Breast epithelium (tissue), 4 donors: ENCODE measurements around the gene CAMK2A. TPM values are rescaled to one million over a fixed set of nuclear protein-coding genes. Genes with fewer than 3 reads are reported as not detected.

Experiments
- DNase-seq, 2 donors: peaks; one replicate each; pipeline ENCODE4 v3.0.0-alpha.2; 2019; ENCODE audit warnings: low spot score in 2 of 2
- H3K27ac ChIP-seq, 2 donors: fragments of 200-600 bp; sonication (generic) in 1 of 2; one replicate each; pipeline ENCODE4 v1.5.1; 2016 to 2019; ENCODE audit warnings: mild to moderate bottlenecking in 1 of 2
- H3K27me3 ChIP-seq, 2 donors: fragments of 200-600 bp; sonication (generic) in 1 of 2; one replicate each; pipeline versions ENCODE4 v1.5.1 to v1.6.0; 2017 to 2019; ENCODE audit warnings: control low read depth in 1 of 2, mild to moderate bottlenecking in 1 of 2
- H3K36me3 ChIP-seq: fragments of 200-600 bp; one replicate; pipeline ENCODE4 v1.5.1; 2019
- H3K4me1 ChIP-seq, 2 donors: fragments of 200-600 bp; sonication (generic); one replicate each; pipeline ENCODE4 v1.5.1; 2016 to 2019; ENCODE audit warnings: control low read depth in 1 of 2
- H3K4me3 ChIP-seq, 3 donors: fragments of 200-600 bp; sonication (generic); 1 replicate in 2 of 3; 2 replicates in 1 of 3; pipeline ENCODE4 v1.5.1; 2016 to 2019; ENCODE audit warnings: mild to moderate bottlenecking in 3 of 3, moderate library complexity in 2 of 3
- H3K9me3 ChIP-seq, 2 donors: fragments of 200-600 bp; sonication (generic) in 1 of 2; one replicate each; pipeline ENCODE4 v1.5.1; 2016 to 2019; ENCODE audit warnings: control low read depth in 1 of 2
- POLR2A ChIP-seq: fragments of 450-650 bp; IDR thresholded peaks from one replicate; pipeline ENCODE4 v1.6.1; 2016; ENCODE audit warnings: antibody characterized with exemption, mild to moderate bottlenecking, moderate library complexity
- POLR2AphosphoS5 ChIP-seq, 3 donors: sonication (generic); formaldehyde crosslinking; IDR thresholded peaks; one replicate each; pipeline ENCODE4 v1.6.1; 2017; ENCODE audit warnings: antibody characterized with exemption in 3 of 3
- intact Hi-C: fragments of 100-400 bp; cut with DNase I; formaldehyde crosslinking; loops from one replicate; pipeline ENCODE4 v1.15.1; 2023; ENCODE audit warnings: low total_unique reads
- total RNA-seq, 3 donors: library from RNA; depleted of rRNA; stranded (reverse); fragments of >200 nt; gene quantifications; one replicate each; pipeline ENCODE4 v1.1.0, GENCODE V29; 2016
- TF ChIP-seq, protein P1 (sequence below), 3 donors: fragments of 450-650 bp; IDR thresholded peaks; one replicate each; pipeline ENCODE4 v1.5.1; 2016 to 2017; ENCODE audit warnings: antibody characterized with exemption in 3 of 3, mild to moderate bottlenecking in 3 of 3, moderate library complexity in 3 of 3

CAMK2A gene
- total RNA-seq, 3 donors from 2014 or later = under 0.01 TPM; not detected in 2

GRCh38 chr5:150316320-150316719 is 26.7 kb upstream of the CAMK2A start:
- Histone ChIP-seq H3K27ac (no peak overlapping the region), H3K4me3 (no peak overlapping the region), H3K36me3 (no peaks in the 10 kb centered on the region), H3K27me3 (no peaks in the 10 kb centered on the region), H3K4me1 (no peaks in the 10 kb centered on the region), H3K9me3 (no peaks in the 10 kb centered on the region)
- TF ChIP-seq POLR2AphosphoS5 (IDR thresholded peaks at IDR 0.05) (no peak), POLR2A (no peak)
- TF ChIP-seq, protein P1, sequence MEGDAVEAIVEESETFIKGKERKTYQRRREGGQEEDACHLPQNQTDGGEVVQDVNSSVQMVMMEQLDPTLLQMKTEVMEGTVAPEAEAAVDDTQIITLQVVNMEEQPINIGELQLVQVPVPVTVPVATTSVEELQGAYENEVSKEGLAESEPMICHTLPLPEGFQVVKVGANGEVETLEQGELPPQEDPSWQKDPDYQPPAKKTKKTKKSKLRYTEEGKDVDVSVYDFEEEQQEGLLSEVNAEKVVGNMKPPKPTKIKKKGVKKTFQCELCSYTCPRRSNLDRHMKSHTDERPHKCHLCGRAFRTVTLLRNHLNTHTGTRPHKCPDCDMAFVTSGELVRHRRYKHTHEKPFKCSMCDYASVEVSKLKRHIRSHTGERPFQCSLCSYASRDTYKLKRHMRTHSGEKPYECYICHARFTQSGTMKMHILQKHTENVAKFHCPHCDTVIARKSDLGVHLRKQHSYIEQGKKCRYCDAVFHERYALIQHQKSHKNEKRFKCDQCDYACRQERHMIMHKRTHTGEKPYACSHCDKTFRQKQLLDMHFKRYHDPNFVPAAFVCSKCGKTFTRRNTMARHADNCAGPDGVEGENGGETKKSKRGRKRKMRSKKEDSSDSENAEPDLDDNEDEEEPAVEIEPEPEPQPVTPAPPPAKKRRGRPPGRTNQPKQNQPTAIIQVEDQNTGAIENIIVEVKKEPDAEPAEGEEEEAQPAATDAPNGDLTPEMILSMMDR (IDR thresholded peaks at IDR 0.05) = no peak
- DNase-seq = no peak
- intact Hi-C loops = no loop called here

DNA sequence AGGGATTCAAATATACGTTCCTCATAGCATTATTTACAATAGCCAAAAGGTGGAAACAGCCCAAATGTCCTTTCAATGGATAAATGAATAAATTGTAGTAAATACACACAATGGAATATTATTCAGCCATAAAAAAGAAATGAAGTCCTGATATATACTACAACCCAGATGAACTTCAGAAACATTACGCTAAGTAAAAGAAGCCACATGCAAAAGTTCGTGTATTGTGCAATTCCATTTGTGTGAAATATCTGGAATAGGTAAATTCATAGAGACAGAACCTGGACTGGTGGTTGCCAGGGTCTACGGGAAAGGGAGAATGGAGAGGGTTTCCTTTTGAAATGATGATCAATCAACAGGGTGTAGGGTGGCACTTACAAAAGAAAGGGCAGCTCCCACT is 25.7 kb upstream of the CAMK2A start:
- no peaks in the 10 kb centered on the region for H3K4me1 ChIP-seq
- no peaks in the 10 kb centered on the region for H3K36me3 ChIP-seq
- intact Hi-C loops = no loop called here
- no peaks in the 10 kb centered on the region for H3K27me3 ChIP-seq
- DNase-seq = no peak
- H3K4me3 ChIP-seq = no peak overlapping the region
- TF ChIP-seq POLR2AphosphoS5 (IDR thresholded peaks at IDR 0.05) = no peak
- TF ChIP-seq, protein P1 (IDR thresholded peaks at IDR 0.05) = no peak
- TF ChIP-seq POLR2A = no peak
- H3K27ac ChIP-seq = no peak overlapping the region
- no peaks in the 10 kb centered on the region for H3K9me3 ChIP-seq

DNA sequence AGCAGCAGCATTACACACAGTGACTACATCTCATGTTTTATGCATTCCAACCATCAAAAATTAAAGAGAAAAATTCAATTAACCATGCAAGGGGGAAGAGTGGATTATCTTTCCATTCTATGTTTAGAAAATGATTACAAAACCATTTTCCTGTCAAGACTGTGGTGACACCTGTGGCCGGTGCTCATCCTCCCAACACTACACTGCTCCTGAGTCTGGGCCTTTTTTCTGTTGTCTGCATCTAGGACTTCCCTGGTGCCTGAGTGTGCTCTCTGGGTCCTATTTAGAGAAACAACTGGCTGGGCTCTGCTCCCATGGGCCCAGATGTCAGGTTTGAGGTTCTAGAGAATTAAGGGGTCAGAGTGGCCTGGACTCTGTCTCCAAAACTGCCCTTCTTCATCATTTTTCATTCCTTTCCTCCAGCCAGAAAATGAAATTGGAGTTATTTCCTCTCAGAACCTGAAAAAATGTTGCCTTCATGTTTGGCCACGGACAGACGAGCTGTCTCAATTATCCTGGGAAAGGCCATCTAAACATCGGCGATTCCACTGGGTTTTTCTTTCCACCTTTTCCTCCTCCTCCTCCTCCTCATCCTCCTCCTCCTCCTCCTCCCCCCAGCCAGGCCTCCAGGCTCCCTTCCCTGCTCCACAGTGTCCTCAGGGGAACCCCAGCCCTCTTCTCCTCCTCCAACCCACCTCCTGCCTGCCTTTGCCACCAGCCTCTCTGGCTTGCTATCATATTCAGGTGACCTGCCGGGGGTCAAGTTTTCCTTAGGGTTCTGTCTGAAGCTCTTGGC is 24.5 kb upstream of the CAMK2A start:
- Histone ChIP-seq H3K27me3 (no peaks in the 10 kb centered on the region), H3K9me3 (no peaks in the 10 kb centered on the region), H3K27ac (no peak overlapping the region), H3K4me3 (no peak overlapping the region), H3K36me3 (no peaks in the 10 kb centered on the region), H3K4me1 (no peaks in the 10 kb centered on the region)
- intact Hi-C loops = no loop called here
- no peak for TF ChIP-seq POLR2AphosphoS5 (IDR thresholded peaks at IDR 0.05)
- TF ChIP-seq, protein P1 (IDR thresholded peaks at IDR 0.05) = no peak
- no peak for TF ChIP-seq POLR2A
- no peak for DNase-seq

- no peak for DNase-seq
- Histone ChIP-seq H3K27me3 (no peaks in the 10 kb centered on the region), H3K36me3 (no peaks in the 10 kb centered on the region), H3K4me3 (no peak overlapping the region), H3K27ac (no peak overlapping the region), H3K9me3 (no peaks in the 10 kb centered on the region), H3K4me1 (no peaks in the 10 kb centered on the region)
- TF ChIP-seq, protein P1 (IDR thresholded peaks at IDR 0.05) = no peak
- TF ChIP-seq POLR2A = no peak
- no peak for TF ChIP-seq POLR2AphosphoS5 (IDR thresholded peaks at IDR 0.05)
- intact Hi-C loops = no loop called here
Measured at GRCh38 chr5:150313501-150313900, 23.9 kb upstream of the CAMK2A start.

DNA sequence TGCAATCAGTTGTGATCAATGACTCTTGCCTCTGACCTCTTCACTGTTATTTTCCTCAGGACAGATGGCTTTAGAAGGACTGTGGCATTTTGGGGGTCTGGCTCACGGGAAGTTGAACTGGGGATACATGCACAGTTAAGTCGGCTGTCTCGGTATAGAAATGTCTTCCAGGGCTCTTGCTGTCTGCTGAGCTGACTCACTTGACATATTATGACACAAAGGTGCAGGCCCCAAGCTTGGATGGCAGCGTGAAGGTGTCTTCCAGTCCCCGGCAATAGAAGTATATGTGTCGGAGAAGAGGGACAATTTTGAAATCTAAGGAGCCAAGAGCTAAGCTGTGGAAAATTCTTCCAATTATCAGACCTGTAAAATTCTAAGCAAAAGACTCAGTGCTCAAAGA is 22.9 kb upstream of the CAMK2A start:
- H3K4me3 ChIP-seq = no peak overlapping the region
- intact Hi-C loops = no loop called here
- no peaks in the 10 kb centered on the region for H3K27me3 ChIP-seq
- TF ChIP-seq POLR2AphosphoS5 (IDR thresholded peaks at IDR 0.05) (no peak), POLR2A (no peak)
- TF ChIP-seq, protein P1 (IDR thresholded peaks at IDR 0.05) = no peak
- no peaks in the 10 kb centered on the region for H3K36me3 ChIP-seq
- no peak overlapping the region for H3K27ac ChIP-seq
- no peaks in the 10 kb centered on the region for H3K9me3 ChIP-seq
- no peak for DNase-seq
- H3K4me1 ChIP-seq = no peaks in the 10 kb centered on the region
